ENCODE results near the gene RPS6KA2.

The RPS6KA2 gene

GRCh38 chr6:166633732-166634535 is 6.9 kb upstream of the RPS6KA2 start:
- DNase-seq, result peak; percentile 11

GRCh38 chr6:166632731-166633130 is 5.7 kb upstream of the RPS6KA2 start:
- DNase-seq, result no peak

- no peak for DNase-seq
Measured at GRCh38 chr6:166630462-166630861, 3.4 kb upstream of the RPS6KA2 start.

GRCh38 chr6:166629628-166630027 is 2.6 kb upstream of the RPS6KA2 start:
- DNase-seq, result no peak

- peak; percentile 30 for DNase-seq
Measured at GRCh38 chr6:166627875-166628801, 1.1 kb upstream of the RPS6KA2 start.

- no peak for DNase-seq
Measured at GRCh38 chr6:166626177-166627032, 646 bp downstream of the RPS6KA2 start.

GRCh38 chr6:166625356-166625755 is 1.7 kb downstream of the RPS6KA2 start:
- no peak for DNase-seq

- no peak for DNase-seq
Measured at GRCh38 chr6:166624275-166624674, 2.8 kb downstream of the RPS6KA2 start.

- no peak for DNase-seq
Measured at GRCh38 chr6:166623318-166623717, 3.7 kb downstream of the RPS6KA2 start.

- DNase-seq, result no peak
Measured at GRCh38 chr6:166621114-166621540, 5.9 kb downstream of the RPS6KA2 start.

GRCh38 chr6:166620478-166621113 is 6.5 kb downstream of the RPS6KA2 start:
- no peak for DNase-seq

- no peak for DNase-seq
Measured at GRCh38 chr6:166619912-166620311, 7.1 kb downstream of the RPS6KA2 start.

- no peak for DNase-seq
Measured at GRCh38 chr6:166618866-166619761, 7.9 kb downstream of the RPS6KA2 start.

- no peak for DNase-seq
Measured at GRCh38 chr6:166618251-166618650, 8.8 kb downstream of the RPS6KA2 start.

- no peak for DNase-seq
Measured at GRCh38 chr6:166617359-166617758, 9.7 kb downstream of the RPS6KA2 start.

GRCh38 chr6:166616261-166617238 is 10.5 kb downstream of the RPS6KA2 start:
- DNase-seq, result no peak

GRCh38 chr6:166615059-166615770 is 11.8 kb downstream of the RPS6KA2 start:
- DNase-seq, result no peak

GRCh38 chr6:166614589-166614988 is 12.5 kb downstream of the RPS6KA2 start:
- no peak for DNase-seq

- no peak for DNase-seq
Measured at GRCh38 chr6:166614171-166614583, 12.9 kb downstream of the RPS6KA2 start.
